BLaER1 treated with 17β-estradiol and CSF1 and Interleukin-3, amounts not matched to agents 10 nM and 100 nM (cell line): Measurements from ENCODE around the gene PICALM.
A peak's percentile ranks its signal among the peaks of the same experiment; 100 is the strongest.

Experiments used
- H3K27ac ChIP-seq, 11 experiments: shearing (Covaris generic); formaldehyde crosslinking; 2 replicates each; pipeline ENCODE4 v1.8.1; 2022
- H3K27me3 ChIP-seq, 11 experiments: shearing (Covaris generic); formaldehyde crosslinking; 2 replicates each; pipeline ENCODE4 v1.8.1; 2022
- H3K36me3 ChIP-seq, 11 experiments: shearing (Covaris generic); formaldehyde crosslinking; 2 replicates each; pipeline ENCODE4 v1.8.1; 2022
- H3K4me1 ChIP-seq, 10 experiments: shearing (Covaris generic); formaldehyde crosslinking; 2 replicates each; pipeline ENCODE4 v1.8.1; 2022
- H3K4me2 ChIP-seq, 11 experiments: shearing (Covaris generic); formaldehyde crosslinking; 2 replicates each; pipeline ENCODE4 v1.8.1; 2022
- H3K4me3 ChIP-seq, 10 experiments: shearing (Covaris generic); formaldehyde crosslinking; 2 replicates each; pipeline ENCODE4 v1.8.1; 2022
- H3K9ac ChIP-seq, 11 experiments: shearing (Covaris generic); formaldehyde crosslinking; 2 replicates each; pipeline ENCODE4 v1.8.1; 2022
- H3K9me3 ChIP-seq, 11 experiments: shearing (Covaris generic); formaldehyde crosslinking; replicated peaks in 1 of 11; 2 replicates each; pipeline ENCODE4 v1.8.1; 2022
- H4K20me1 ChIP-seq, 11 experiments: shearing (Covaris generic); formaldehyde crosslinking; 2 replicates each; pipeline ENCODE4 v1.8.1; 2022
- Cebpa-rat ChIP-seq, 11 experiments: shearing (Covaris generic); IDR thresholded peaks; 2 replicates each; pipeline ENCODE4 v1.8.1; 2022

The PICALM gene

DNA sequence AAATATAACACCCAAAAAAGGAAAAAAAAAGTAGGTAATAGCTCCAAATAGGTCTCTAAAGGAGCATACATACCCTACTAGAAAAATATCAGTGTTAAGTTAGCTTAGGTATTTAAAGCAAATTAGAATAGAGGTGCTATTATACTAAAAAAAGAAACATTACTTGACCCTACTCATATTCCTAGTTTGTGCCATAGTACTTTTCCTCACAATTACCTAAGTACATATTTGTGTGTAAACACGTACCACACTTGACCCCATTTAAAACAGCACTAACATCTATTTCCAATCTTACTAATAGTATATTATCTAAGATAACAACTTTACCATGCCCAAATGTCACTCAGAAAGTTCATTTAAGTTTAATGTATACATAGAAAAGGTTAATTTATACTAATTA, 57.7 kb downstream of the PICALM start:
- Histone ChIP-seq H3K27ac (no peak overlapping the region), H3K36me3 (peaks cover 75 to 100% (median 94%) of the 10 kb centered on the region in 11 experiments), H3K4me2 (no peak overlapping the region), H3K9me3 (no peaks in the 10 kb centered on the region), H3K27me3 (no peaks in the 10 kb centered on the region), H4K20me1 (peaks cover 0 to 100% (median 20%) of the 10 kb centered on the region in 11 experiments; a peak in 18 of 22 replicates), H3K9ac (no peak overlapping the region), H3K4me3 (no peak overlapping the region), H3K4me1 (no peaks in the 10 kb centered on the region)
- no peak for TF ChIP-seq Cebpa-rat (IDR thresholded peaks at IDR 0.05)

DNA sequence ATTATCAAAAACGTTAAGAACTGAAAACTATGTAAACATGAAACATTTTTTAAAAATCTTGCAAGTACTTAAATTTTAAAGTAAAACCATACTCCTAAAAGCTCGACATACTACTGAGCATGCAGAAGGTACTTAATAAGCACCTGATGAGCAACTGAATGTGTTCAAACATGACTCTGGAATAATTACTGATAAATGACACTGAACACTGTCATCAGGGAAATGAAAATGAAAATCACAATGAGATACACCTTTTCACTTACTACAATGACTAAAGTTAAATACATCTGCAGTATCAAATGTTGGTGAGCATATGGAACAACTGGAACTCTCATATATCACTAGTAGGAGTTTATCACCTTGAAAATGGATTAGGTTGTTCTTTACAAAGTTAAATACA, 65.2 kb downstream of the PICALM start:
- H3K4me3 ChIP-seq, result no peak overlapping the region
- H3K27me3 ChIP-seq, result no peaks in the 10 kb centered on the region
- H3K9me3 ChIP-seq, result no peaks in the 10 kb centered on the region
- no peak overlapping the region for H3K27ac ChIP-seq
- H3K9ac ChIP-seq, result no peak overlapping the region
- H4K20me1 ChIP-seq, result peaks cover 0 to 100% (median 7%) of the 10 kb centered on the region in 11 experiments; a peak in 13 of 22 replicates
- no peak overlapping the region for H3K4me2 ChIP-seq
- TF ChIP-seq Cebpa-rat (IDR thresholded peaks at IDR 0.05), result no peak
- no peaks in the 10 kb centered on the region for H3K4me1 ChIP-seq
- peaks cover 94 to 100% (median 99%) of the 10 kb centered on the region in 11 experiments for H3K36me3 ChIP-seq

DNA sequence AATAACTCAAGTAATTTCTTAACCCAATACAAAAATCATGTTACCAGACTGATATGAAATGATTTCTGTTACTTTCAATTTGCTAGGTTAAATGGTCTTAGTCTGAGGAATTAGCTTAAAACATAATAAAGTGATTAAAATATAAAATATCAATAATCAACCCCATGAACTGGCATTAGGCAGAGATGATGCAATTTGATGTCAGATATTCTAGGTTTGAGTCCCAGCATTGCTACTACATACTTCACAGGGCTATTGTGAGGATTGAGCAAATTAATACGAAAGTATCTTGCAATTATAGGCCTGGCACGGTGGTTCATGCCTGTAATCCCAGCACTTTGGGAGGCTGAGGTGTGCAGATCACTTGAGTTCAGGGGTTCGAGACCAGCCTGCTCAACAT, 66.5 kb downstream of the PICALM start:
- Histone ChIP-seq H3K27ac (no peak overlapping the region), H3K4me2 (no peak overlapping the region), H3K4me3 (no peak overlapping the region), H3K27me3 (no peaks in the 10 kb centered on the region), H3K36me3 (peaks cover 94 to 100% (median 99%) of the 10 kb centered on the region in 11 experiments), H3K4me1 (no peaks in the 10 kb centered on the region), H3K9ac (no peak overlapping the region), H3K9me3 (no peaks in the 10 kb centered on the region), H4K20me1 (peaks cover 0 to 100% (median 15%) of the 10 kb centered on the region in 11 experiments; a peak in 13 of 22 replicates)
- TF ChIP-seq Cebpa-rat (IDR thresholded peaks at IDR 0.05), result no peak

DNA sequence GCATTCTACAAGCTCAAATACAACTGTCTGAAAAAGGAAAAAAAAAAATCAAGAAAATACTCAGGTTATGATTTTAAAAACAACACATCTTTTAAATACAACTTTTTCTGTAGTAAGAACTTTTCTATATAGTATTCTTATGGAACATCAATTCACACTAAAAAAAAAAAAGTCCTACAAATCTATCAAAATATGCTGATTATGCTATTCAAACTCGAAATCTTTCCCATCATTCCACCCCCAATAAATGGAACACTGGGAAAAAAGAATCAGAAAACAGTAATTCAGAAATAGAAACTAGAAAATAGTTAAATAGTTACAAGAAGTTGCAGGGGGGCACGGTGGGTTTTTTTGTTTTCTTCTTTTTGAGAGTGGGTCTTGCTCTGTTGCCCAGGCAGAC, 77.4 kb downstream of the PICALM start:
- TF ChIP-seq Cebpa-rat (IDR thresholded peaks at IDR 0.05), result no peak
- Histone ChIP-seq H3K4me3 (no peak overlapping the region), H3K27me3 (no peaks in the 10 kb centered on the region), H3K4me2 (no peak overlapping the region), H3K9me3 (no peaks in the 10 kb centered on the region), H3K4me1 (peaks cover 0 to 33% (median 0%) of the 10 kb centered on the region in 10 experiments; a peak in 6 of 20 replicates), H3K36me3 (peaks cover 73 to 99% (median 95%) of the 10 kb centered on the region in 11 experiments), H3K9ac (no peak overlapping the region), H3K27ac (no peak overlapping the region), H4K20me1 (peaks cover 0 to 100% (median 12%) of the 10 kb centered on the region in 11 experiments; a peak in 9 of 22 replicates)

DNA sequence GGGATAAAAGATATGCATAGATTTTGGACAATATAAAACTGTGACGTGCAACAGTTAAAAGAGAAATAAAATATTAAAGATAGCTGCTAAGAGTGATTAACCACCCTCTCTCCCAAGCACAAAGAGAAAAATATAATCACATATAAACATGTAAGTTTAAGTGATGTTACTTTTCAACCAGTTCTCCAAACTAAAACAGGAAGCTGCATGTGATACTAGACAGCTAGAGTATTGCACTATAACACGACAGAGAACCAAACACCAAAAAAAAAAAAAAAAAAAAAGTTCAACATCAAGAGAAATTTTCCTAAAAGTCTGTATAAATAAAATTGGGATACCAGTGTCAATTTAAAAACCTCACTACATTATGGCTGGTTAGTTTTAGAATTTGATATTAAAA, 79.1 kb downstream of the PICALM start:
- Histone ChIP-seq H3K27ac (peak overlapping the region in 2 of 11 experiments; percentile 5 to 46; a peak in 1 of 22 replicates), H4K20me1 (peaks cover 0 to 100% (median 12%) of the 10 kb centered on the region in 11 experiments; a peak in 9 of 22 replicates), H3K4me3 (no peak overlapping the region), H3K4me2 (peak overlapping the region in 2 of 11 experiments; percentile 36 to 43; a peak in 3 of 22 replicates), H3K9me3 (no peaks in the 10 kb centered on the region), H3K27me3 (no peaks in the 10 kb centered on the region), H3K36me3 (peaks cover 70 to 99% (median 92%) of the 10 kb centered on the region in 11 experiments), H3K4me1 (peaks cover 0 to 33% (median 0%) of the 10 kb centered on the region in 10 experiments; a peak in 6 of 20 replicates), H3K9ac (no peak overlapping the region)
- no peak for TF ChIP-seq Cebpa-rat (IDR thresholded peaks at IDR 0.05)

DNA sequence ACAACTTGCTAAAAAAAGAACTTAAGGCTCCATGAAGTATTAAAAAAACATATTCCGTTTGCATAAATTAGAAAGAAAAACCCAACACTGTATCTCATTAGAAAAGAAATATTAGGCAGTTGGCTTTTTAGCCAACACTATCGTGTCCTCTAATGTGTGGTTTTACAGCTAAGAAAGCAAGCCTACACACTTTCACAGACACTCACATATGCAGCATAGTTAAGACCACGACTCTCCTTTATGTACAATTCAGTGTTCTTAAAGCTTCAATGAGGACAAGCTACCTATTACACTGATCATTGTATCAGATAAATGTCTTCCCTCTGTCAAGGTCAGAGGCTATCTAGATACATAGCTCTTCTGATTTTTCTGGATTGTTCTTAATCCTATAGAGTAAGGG, 80.1 kb downstream of the PICALM start:
- Histone ChIP-seq H3K9me3 (no peaks in the 10 kb centered on the region), H3K4me3 (no peak overlapping the region), H3K27me3 (no peaks in the 10 kb centered on the region), H3K9ac (no peak overlapping the region; a peak in 1 of 22 replicates), H3K4me2 (peak overlapping the region in 2 of 11 experiments; percentile 36 to 43; a peak in 4 of 22 replicates), H3K27ac (peak overlapping the region in 2 of 11 experiments; percentile 36 to 46; a peak in 2 of 22 replicates), H3K4me1 (peaks cover 0 to 33% (median 0%) of the 10 kb centered on the region in 10 experiments; a peak in 6 of 20 replicates), H3K36me3 (peaks cover 70 to 99% (median 92%) of the 10 kb centered on the region in 11 experiments), H4K20me1 (peaks cover 0 to 100% (median 11%) of the 10 kb centered on the region in 11 experiments; a peak in 9 of 22 replicates)
- TF ChIP-seq Cebpa-rat (IDR thresholded peaks at IDR 0.05), result no peak

DNA sequence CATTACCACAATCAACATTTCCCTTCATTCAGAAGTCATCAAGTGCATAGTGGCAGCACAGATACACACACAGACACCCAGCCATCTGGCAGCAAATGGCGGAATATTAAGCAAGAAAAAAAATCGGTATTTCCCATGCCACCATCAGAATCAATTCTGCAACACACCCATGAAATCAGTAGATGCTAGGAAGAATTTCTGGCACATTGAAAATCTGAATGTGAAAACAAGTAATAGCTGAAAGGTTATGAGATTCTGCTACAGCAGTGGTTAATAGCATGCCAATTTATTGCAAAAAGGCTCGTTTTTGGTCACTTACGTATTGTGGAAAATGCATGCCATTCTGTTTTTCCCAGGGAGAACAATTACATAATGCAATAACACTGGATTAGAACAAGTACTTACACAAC, 91.1 kb downstream of the PICALM start:
- H3K9ac ChIP-seq, result no peak overlapping the region
- no peak for TF ChIP-seq Cebpa-rat (IDR thresholded peaks at IDR 0.05)
- peaks cover 0 to 98% (median 19%) of the 10 kb centered on the region in 11 experiments; a peak in 12 of 22 replicates for H4K20me1 ChIP-seq

DNA sequence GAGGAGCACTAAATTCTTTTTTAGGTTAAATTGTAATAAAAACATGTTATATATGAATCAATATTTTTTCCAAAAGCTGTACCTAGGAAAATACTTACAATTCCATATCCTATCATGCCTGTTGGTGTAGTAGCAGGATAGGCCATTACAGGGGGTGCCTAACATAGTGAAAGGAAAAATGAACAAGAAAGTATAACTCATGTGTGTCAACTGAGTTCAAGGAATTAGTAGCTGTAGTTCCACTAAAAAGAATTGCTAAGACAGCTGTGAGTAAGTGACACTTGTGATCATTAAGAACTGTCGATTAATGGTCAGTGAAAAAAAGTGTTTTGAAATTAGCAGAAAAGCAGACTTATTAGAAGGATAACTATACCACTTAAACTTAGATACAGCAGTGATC, 92.4 kb downstream of the PICALM start:
- Histone ChIP-seq H3K9ac (no peak overlapping the region), H3K9me3 (no peaks in the 10 kb centered on the region), H4K20me1 (peaks cover 0 to 100% (median 19%) of the 10 kb centered on the region in 11 experiments; a peak in 12 of 22 replicates), H3K36me3 (peaks cover 87 to 100% (median 97%) of the 10 kb centered on the region in 11 experiments), H3K27me3 (no peaks in the 10 kb centered on the region), H3K4me3 (no peak overlapping the region), H3K27ac (no peak overlapping the region), H3K4me2 (no peak overlapping the region), H3K4me1 (no peaks in the 10 kb centered on the region)
- TF ChIP-seq Cebpa-rat (IDR thresholded peaks at IDR 0.05), result no peak

More for the DNA sequence above, 91.1 kb downstream of the PICALM start:
- peaks cover 85 to 100% (median 95%) of the 10 kb centered on the region in 11 experiments for H3K36me3 ChIP-seq
- no peak overlapping the region for H3K27ac ChIP-seq
- H3K4me2 ChIP-seq, result no peak overlapping the region
- H3K4me1 ChIP-seq, result no peaks in the 10 kb centered on the region
- H3K9me3 ChIP-seq, result no peaks in the 10 kb centered on the region
- no peaks in the 10 kb centered on the region for H3K27me3 ChIP-seq
- no peak overlapping the region for H3K4me3 ChIP-seq

DNA sequence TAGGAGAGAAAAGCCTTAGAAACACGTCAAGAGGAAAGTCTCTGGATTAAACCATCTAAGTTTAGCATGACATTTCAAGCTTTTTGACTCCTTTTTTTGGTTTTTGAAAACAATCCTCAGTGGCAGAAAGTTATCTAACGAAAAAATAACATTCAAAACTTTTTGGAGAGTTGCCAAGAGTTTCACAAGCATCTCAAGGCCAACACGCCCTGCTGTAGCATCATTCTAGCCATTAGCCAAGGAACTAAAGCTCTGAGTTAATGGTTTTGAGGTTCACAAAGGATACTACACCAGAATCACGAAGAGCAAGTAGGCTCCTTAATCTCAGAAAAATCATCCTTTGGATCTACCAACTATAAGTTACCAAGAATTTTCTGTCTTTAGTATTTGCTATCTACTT, 94.8 kb downstream of the PICALM start:
- Histone ChIP-seq H3K4me1 (no peaks in the 10 kb centered on the region), H3K4me3 (no peak overlapping the region), H3K9me3 (no peaks in the 10 kb centered on the region), H3K9ac (no peak overlapping the region), H3K36me3 (peaks cover 80 to 100% (median 98%) of the 10 kb centered on the region in 11 experiments), H3K4me2 (no peak overlapping the region), H3K27ac (no peak overlapping the region), H4K20me1 (peaks cover 0 to 100% (median 23%) of the 10 kb centered on the region in 11 experiments; a peak in 13 of 22 replicates), H3K27me3 (no peaks in the 10 kb centered on the region)
- no peak for TF ChIP-seq Cebpa-rat (IDR thresholded peaks at IDR 0.05)

DNA sequence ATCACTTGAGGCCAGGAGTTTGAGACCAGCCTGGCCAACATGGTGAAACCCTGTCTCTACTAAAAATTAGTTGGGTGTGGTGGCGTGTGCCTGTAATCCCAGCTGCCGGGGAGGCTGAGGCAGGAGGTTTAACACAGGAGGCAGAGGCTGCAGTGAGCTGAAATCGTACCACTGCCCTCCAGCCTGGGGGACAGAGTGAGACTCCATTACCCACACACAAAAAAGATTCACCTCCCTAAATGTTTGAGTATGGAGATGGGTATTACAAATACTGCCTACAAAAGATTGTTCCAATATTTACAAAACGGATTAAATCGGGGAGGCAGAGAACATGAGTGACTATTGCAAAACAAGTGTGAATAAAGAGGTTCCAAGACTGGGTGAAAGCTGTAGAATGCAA, 98.3 kb downstream of the PICALM start:
- no peak overlapping the region for H3K4me2 ChIP-seq
- H3K9ac ChIP-seq, result no peak overlapping the region
- H3K4me1 ChIP-seq, result no peaks in the 10 kb centered on the region
- no peaks in the 10 kb centered on the region for H3K27me3 ChIP-seq
- no peak overlapping the region for H3K27ac ChIP-seq
- H4K20me1 ChIP-seq, result peaks cover 0 to 100% (median 27%) of the 10 kb centered on the region in 11 experiments; a peak in 15 of 22 replicates
- H3K4me3 ChIP-seq, result no peak overlapping the region
- H3K36me3 ChIP-seq, result peaks cover 80 to 100% (median 98%) of the 10 kb centered on the region in 11 experiments
- H3K9me3 ChIP-seq, result no peaks in the 10 kb centered on the region
- TF ChIP-seq Cebpa-rat (IDR thresholded peaks at IDR 0.05), result no peak
